ENCODE data around the gene ARMS2. TPM values are rescaled to one million over a fixed set of nuclear protein-coding genes. Genes with fewer than 3 reads are reported as not detected.

Gene ARMS2
- total RNA-seq, 1 experiment from 2014 or later = not detected

DNA sequence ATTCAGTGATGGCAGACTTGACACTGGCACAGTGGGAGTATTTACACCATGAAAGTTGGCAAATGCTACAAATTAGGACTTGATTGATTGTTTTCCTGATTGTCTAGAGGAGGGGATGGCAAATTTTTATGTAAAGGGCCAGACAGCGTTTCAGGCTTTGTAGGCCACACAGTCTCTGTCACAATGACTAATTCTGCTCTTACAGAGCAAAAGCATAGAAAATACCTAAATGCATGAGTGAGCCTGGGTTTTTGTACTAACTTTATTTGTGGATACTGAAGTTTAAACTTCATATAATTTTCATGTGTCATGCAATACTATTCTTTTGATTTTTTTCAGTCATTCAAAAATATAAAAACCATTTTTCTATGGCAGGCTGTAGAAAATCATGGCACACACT lies 9.0 kb upstream of the ARMS2 start:
- H3K4me2 ChIP-seq = no peak overlapping the region
- H3K4me3 ChIP-seq = no peak overlapping the region
- no peaks in the 10 kb centered on the region for H4K20me1 ChIP-seq (ENCODE audit: insufficient read depth)
- no peaks in the 10 kb centered on the region for H3K79me2 ChIP-seq (ENCODE audit: low read depth)
- H3K9me3 ChIP-seq (ENCODE audit: insufficient read depth, low read depth) = no peaks in the 10 kb centered on the region
- POLR2A ChIA-PET (ENCODE audit: unreplicated experiment) = no interaction called here
- CTCF ChIA-PET = no interaction called here
- H3K9me2 ChIP-seq (ENCODE audit: insufficient read depth) = no peaks in the 10 kb centered on the region
- no peaks in the 10 kb centered on the region for H3K4me1 ChIP-seq (replicated peaks; ENCODE audit: insufficient read depth)
- no peaks in the 10 kb centered on the region for H3K36me3 ChIP-seq (ENCODE audit: low read depth)
- H3F3A ChIP-seq (ENCODE audit: insufficient read depth, low read depth) = no peaks in the 10 kb centered on the region
- intact Hi-C loops (cut with micrococcal nuclease; ENCODE audit: unreplicated experiment) = no loop called here
- no peak overlapping the region for H2AFZ ChIP-seq
- no peaks in the 10 kb centered on the region for H3K27me3 ChIP-seq (ENCODE audit: insufficient read depth, low read depth)
- no peak for DNase-seq
- BruUV-seq (replicated peaks) = no TSS peak
- TF ChIP-seq EZH2 (IDR thresholded peaks at IDR 0.05; ENCODE audit: low read depth) (no peak), CTCF (conservative IDR thresholded peaks at IDR 0.05) (no peak)
- no peak overlapping the region for H3K27ac ChIP-seq

- no peaks in the 10 kb centered on the region for H3K79me2 ChIP-seq (ENCODE audit: low read depth)
- H3K27ac ChIP-seq = no peak overlapping the region
- intact Hi-C loops (cut with micrococcal nuclease; ENCODE audit: unreplicated experiment) = no loop called here
- no peaks in the 10 kb centered on the region for H4K20me1 ChIP-seq (ENCODE audit: insufficient read depth)
- H3K9me3 ChIP-seq (ENCODE audit: insufficient read depth, low read depth) = no peaks in the 10 kb centered on the region
- H3K36me3 ChIP-seq (ENCODE audit: low read depth) = no peaks in the 10 kb centered on the region
- TF ChIP-seq CTCF (conservative IDR thresholded peaks at IDR 0.05) (no peak), EZH2 (IDR thresholded peaks at IDR 0.05; ENCODE audit: low read depth) (no peak)
- H3K4me3 ChIP-seq = no peak overlapping the region
- H3F3A ChIP-seq (ENCODE audit: insufficient read depth, low read depth) = no peaks in the 10 kb centered on the region
- H3K27me3 ChIP-seq (ENCODE audit: insufficient read depth, low read depth) = no peaks in the 10 kb centered on the region
- DNase-seq = no peak
- H3K9me2 ChIP-seq (ENCODE audit: insufficient read depth) = no peaks in the 10 kb centered on the region
- ChIA-PET CTCF (no interaction called here), POLR2A (ENCODE audit: unreplicated experiment) (no interaction called here)
- H3K4me1 ChIP-seq (replicated peaks; ENCODE audit: insufficient read depth) = no peaks in the 10 kb centered on the region
- no peak overlapping the region for H3K4me2 ChIP-seq
- no TSS peak for BruUV-seq (replicated peaks)
- H2AFZ ChIP-seq = no peak overlapping the region
Observed at GRCh38 chr10:122445904-122446303, 8.5 kb upstream of the ARMS2 start.

- no peaks in the 10 kb centered on the region for H3K4me1 ChIP-seq (replicated peaks; ENCODE audit: insufficient read depth)
- H3K4me3 ChIP-seq = no peak overlapping the region
- ChIA-PET CTCF (no interaction called here), POLR2A (ENCODE audit: unreplicated experiment) (no interaction called here)
- no peaks in the 10 kb centered on the region for H3K9me3 ChIP-seq (ENCODE audit: insufficient read depth, low read depth)
- H4K20me1 ChIP-seq (ENCODE audit: insufficient read depth) = no peaks in the 10 kb centered on the region
- H3K79me2 ChIP-seq (ENCODE audit: low read depth) = no peaks in the 10 kb centered on the region
- H3K9me2 ChIP-seq (ENCODE audit: insufficient read depth) = no peaks in the 10 kb centered on the region
- DNase-seq = no peak
- H3K27ac ChIP-seq = no peak overlapping the region
- H3K4me2 ChIP-seq = no peak overlapping the region
- intact Hi-C loops (cut with micrococcal nuclease; ENCODE audit: unreplicated experiment) = no loop called here
- no peaks in the 10 kb centered on the region for H3K36me3 ChIP-seq (ENCODE audit: low read depth)
- no peak overlapping the region for H2AFZ ChIP-seq
- TF ChIP-seq CTCF (conservative IDR thresholded peaks at IDR 0.05) (no peak), EZH2 (IDR thresholded peaks at IDR 0.05; ENCODE audit: low read depth) (no peak)
- no peaks in the 10 kb centered on the region for H3F3A ChIP-seq (ENCODE audit: insufficient read depth, low read depth)
- BruUV-seq (replicated peaks) = no TSS peak
- no peaks in the 10 kb centered on the region for H3K27me3 ChIP-seq (ENCODE audit: insufficient read depth, low read depth)
Observed at GRCh38 chr10:122446668-122447423, 7.6 kb upstream of the ARMS2 start.
